Non-pigmented ciliary epithelial cell (primary cell): Measurements from ENCODE around the gene BABAM1.
A peak's percentile ranks its signal among the peaks of the same experiment; 100 is the strongest.
"Not testable (repeated sequence)": the region's sequence is repeated elsewhere in the genome, so short reads cannot be mapped to it uniquely, and the experiment has no call there.

Source experiments
- DNase-seq: peaks from one replicate; pipeline ENCODE4 v3.0.0-alpha.2; 2010; ENCODE audit warnings: low read depth

BABAM1 gene

GRCh38 chr19:17275441-17276175 is 8.4 kb downstream of the BABAM1 start:
- no peak for DNase-seq

DNA sequence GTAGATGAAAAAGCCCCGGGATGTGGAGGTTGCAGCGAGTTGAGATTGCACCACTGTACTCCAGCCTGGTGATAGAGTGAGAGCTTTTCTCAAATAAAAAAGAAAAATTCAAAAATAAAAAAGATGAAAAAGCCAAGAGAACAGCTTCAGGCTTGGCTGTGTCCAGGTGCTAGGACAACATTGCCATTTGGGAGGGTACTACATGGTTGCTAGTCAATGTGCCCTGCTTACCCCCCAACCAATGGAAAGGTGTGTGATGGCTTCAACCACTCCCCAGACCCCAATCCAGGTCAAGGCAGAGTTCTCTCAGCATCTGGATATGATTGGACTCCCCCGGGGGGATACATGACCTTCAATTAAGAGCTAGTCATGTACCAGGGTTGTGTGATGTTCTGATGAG is 12.2 kb downstream of the BABAM1 start:
- no peak for DNase-seq

GRCh38 chr19:17281391-17282304 is 14.4 kb downstream of the BABAM1 start, which contains the start of gene ANKLE1:
ANKLE1 (plus strand) TSS chr19:17281901; CDS start chr19:17281921, 20 bp downstream.
- DNase-seq: no peak

DNA sequence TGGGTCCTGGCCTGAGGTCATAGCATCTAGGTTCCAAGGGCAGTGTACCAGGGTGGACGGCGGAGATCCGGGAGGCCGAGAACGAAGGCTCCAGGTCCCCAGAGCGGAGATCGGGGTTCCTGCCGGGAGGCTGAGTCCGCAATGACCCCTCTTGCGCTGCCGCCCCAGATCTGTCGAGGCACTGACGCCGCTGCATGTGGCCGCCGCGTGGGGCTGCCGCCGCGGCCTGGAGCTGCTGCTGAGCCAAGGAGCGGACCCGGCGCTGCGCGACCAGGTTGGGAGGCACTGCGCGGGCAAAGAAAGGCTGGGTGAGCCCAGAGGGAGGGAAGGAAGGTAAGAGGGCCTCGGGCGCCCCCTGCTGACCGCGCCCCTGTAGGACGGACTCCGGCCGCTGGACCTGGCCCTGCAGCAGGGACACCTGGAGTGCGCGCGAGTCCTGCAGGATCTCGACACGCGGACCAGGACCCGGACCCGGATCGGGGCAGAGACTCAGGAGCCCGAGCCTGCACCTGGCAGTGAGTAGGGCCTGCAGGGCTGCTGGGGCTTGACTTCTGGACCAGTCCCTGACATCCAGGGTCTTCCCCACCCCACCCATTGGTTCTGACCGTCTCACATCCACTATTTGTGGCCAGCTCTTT is 15.4 kb downstream of the BABAM1 start:
- DNase-seq: no peak

DNA sequence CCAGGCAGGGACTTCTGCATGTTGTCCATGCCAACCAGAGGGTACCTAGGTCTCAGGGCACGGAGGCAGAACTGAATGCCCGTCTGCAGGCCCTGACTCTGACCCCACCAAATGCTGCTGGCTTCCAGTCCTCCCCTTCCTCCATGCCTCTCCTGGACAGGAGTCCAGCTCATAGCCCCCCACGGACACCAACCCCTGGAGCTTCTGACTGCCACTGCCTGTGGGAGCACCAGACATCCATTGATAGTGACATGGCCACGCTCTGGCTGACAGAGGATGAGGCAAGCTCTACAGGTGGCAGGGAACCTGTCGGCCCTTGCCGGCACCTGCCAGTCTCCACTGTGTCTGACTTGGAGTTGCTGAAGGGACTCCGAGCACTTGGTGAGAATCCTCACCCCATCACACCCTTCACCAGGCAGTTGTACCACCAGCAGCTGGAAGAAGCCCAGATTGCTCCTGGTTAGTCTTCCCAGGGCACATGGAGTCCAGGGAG is 16.3 kb downstream of the BABAM1 start:
- no peak for DNase-seq

DNA sequence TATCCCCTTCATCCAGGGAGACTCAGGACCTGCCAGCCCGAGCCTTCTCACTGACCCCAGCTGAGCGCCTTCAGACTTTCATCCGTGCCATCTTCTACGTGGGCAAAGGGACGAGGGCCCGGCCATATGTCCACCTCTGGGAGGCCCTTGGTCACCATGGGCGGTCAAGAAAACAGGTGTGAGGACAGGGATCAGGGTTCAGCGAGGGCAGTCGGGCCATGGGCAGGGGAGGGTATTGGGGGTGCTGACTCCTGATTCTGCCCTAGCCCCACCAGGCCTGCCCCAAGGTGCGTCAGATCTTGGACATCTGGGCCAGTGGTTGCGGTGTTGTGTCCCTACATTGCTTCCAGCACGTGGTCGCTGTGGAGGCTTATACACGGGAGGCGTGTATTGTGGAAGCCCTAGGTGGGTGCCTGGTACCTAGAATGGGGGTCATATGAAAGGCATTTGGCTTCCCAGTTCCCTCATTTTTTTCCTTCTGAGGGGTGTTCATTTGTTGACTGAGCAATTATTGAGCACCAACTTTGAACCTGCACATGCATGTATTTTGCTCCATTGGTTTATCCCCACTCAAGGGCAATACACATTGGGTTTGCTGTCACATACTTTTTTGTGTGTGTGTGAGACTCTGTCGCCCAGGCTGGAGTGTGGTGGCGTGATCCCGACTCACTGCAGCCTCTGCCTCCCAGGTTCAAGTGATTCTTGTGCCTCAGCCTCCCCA is 18.3 kb downstream of the BABAM1 start:
- DNase-seq: no peak

DNA sequence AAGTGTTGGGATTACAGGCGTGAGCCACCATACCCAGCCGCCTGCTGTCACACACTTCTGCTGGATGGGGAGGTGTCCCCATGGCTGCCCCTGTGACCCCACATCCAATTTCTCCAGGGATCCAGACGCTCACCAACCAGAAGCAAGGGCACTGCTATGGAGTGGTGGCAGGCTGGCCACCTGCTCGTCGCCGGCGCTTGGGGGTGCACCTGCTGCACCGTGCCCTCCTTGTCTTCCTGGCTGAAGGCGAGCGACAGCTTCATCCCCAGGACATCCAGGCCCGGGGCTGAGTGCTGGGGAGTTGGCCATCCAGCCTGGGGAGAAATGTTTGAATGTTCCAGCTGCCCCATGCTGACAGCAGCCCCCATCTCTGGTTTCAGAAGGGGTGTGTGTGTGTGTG is 19.0 kb downstream of the BABAM1 start:
- DNase-seq: no peak

DNA sequence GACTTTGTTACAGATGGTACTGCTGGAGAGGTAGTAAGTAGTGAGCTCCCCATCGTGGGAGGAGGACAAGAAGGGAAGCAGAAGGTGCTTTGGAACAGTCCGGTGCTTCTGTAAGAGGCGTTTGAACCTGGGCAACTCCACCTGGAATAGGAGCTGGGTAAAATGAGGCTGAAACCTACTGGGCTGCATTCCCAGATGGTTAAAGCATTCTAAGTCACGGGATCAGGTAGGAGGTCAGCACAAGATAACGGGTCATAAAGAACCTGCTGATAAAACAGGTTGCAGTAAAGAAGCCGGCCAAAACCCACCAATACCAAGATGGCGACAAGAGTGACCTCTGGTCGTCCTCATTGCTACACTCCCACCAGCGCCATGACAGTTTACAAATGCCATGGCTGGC is 19.5 kb downstream of the BABAM1 start:
- no peak for DNase-seq

GRCh38 chr19:17289489-17289888 is 22.2 kb downstream of the BABAM1 start:
- DNase-seq: peak; percentile 79

- no peak for DNase-seq
These were observed 25.2 kb downstream of the BABAM1 start for GRCh38 chr19:17292301-17293074.

GRCh38 chr19:17293605-17294004 is 26.4 kb downstream of the BABAM1 start:
- no peak for DNase-seq

- DNase-seq: no peak
These were observed 27.0 kb downstream of the BABAM1 start for GRCh38 chr19:17294051-17294891.

GRCh38 chr19:17295551-17295950 is 28.3 kb downstream of the BABAM1 start:
- not testable (repeated sequence) for DNase-seq

DNA sequence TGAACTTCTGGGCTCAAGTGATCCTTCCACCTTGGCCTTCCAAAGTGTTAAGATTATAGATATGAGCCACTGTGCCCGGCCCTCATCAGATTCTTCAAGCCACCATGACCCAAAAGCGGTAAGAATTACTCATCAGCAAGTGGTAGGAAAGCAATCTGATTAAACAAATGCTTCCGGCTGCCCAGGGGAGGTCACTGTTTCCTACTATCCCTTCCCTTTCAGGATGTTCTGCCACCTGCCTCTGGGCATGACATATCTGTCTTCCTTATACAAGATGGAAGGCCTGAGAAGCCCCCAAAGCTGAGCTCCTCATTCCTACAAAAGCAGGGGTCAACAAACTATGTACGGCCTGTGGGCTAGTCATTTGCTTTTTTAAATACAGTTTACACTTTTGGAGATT is 29.0 kb downstream of the BABAM1 start:
- no peak for DNase-seq

DNA sequence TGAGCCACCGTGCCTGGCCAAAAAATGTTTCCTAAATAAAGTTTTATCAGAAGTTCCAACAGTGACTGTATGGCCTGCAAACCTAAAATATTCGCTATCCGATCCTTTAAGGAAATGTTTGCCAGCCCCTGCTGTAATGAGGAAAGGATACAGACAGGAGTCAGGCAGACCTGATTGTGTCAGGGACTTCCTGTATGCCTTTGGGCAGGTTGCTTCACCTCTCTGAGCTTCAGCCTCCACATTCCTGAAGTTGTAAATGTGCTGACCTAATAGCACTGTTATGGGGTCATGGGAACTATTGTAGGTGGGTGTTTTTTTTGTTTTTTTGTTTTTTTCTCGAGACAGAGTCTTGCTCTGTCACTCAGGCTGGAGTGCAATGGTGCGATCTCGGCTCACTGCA is 29.7 kb downstream of the BABAM1 start:
- no peak for DNase-seq

DNA sequence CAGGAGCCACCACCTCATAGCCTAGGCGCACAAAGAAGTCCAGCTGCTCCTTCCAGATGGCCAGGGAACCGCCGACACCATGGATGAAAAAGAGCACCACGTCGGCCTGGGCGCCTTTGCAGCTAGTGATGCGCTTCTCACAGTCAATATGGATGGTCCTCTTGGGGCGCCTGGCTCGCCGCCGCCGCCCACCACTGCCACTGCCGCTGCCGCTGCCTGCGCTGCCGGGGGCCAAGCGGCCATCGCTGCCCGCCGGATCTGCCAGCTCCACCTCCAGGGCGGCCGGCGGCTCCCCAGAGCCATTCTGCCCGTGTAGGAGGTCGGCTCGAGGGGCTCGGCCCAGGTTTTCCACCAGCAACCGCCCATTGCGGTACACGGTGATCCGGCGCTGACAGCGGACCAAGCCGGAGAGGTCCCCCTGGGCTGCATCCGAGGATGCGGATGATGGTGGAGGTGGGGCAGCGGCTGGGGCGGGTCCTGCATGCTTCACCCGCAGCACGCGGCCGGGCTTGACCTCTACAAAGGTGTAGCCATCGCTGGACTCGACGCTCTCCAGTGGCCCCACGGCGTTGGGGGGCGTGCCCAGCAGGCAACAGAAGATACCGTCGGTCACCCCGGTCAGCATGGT is 33.9 kb downstream of the BABAM1 start:
- no peak for DNase-seq

GRCh38 chr19:17302391-17303166 is 35.3 kb downstream of the BABAM1 start:
- no peak for DNase-seq

DNA sequence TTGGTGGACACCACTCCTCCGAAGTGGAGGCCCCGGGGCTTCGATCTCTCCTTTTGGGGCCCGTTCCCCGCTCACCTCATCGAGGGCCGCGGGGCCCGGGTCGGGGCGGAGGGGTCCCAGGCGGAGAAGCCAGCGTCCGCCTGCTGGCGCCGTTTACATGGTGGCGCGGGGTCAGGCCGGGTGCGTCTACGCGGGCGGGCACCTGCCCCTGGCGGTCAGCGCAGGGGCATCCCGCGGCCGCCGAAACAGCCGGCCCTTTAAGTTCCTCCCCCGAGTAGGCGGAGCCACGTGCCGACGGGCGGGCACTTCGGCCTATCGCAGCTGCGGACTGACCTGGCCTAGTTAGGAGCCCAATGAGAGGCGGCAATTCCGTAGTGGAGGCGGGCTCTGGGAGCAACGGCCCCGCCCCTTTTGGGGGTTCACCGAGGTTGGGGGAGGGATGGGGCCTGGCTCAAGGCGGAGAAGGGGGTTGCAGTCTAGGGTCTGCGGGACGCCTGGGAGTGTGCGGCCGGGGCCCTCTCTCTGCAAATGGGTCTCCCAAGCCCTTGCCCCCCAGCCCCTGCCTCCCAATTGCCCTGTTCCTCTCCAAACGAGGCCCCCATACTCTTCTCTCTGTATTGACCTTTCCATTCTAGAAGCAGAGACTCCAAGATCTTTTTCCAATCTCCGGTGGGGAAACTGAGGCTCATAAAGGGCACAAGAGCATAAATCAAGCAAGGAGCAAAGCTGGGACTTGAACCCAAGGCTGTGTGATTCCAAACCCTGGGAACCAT is 36.1 kb downstream of the BABAM1 start, which contains the start of gene ABHD8:
TSS of gene ABHD8 (minus strand) at position 259 of the 773 bp plus-strand sequence. CDS start 1,809 bp downstream, outside the sequence.
- peak; percentile 82 for DNase-seq
